Activated CD4-positive, alpha-beta T cell treated with anti-CD3 and anti-CD28 coated beads for 36 hours (primary cell): Measurements from ENCODE around the gene C5orf58. TPM values are rescaled to one million over a fixed set of nuclear protein-coding genes. Genes with fewer than 3 reads are reported as not detected.

ENCODE experiments used
- ATAC-seq: fragments of 200-7000 bp; cut with Tn5 transposase; one replicate; pipeline ENCODE4 v1.10.0; 2021; ENCODE audit warnings: mild to moderate bottlenecking, moderate library complexity
- CTCF ChIA-PET: fragments of 350-600 bp; sonication (Branson Sonifier 250); formaldehyde crosslinking; loops from one replicate; lab custom pipeline; 2021; ENCODE audit warnings: antibody characterized with exemption; lab: Charles Lee
- POLR2A ChIA-PET: fragments of 350-600 bp; sonication (Branson Sonifier 250); formaldehyde crosslinking; loops from one replicate; lab custom pipeline; 2021; ENCODE audit warnings: antibody characterized with exemption, inconsistent platforms; lab: Charles Lee
- DNase-seq: peaks from one replicate; pipeline ENCODE4 v3.0.0-alpha.2; 2020
- H3K27ac Mint-ChIP-seq: one replicate; pipeline ENCODE4 v1.8.0; 2021; ENCODE audit warnings: mixed read lengths
- H3K27me3 Mint-ChIP-seq: one replicate; pipeline ENCODE4 v1.8.0; 2021; ENCODE audit warnings: mixed read lengths
- H3K36me3 Mint-ChIP-seq: one replicate; pipeline ENCODE4 v1.8.0; 2021; ENCODE audit warnings: low read depth, mixed read lengths
- H3K4me1 Mint-ChIP-seq: one replicate; pipeline ENCODE4 v1.8.0; 2021; ENCODE audit warnings: mixed read lengths
- H3K4me3 Mint-ChIP-seq: one replicate; pipeline ENCODE4 v1.8.0; 2021; ENCODE audit warnings: mild to moderate bottlenecking, moderate library complexity, mixed read lengths
- H3K9me3 Mint-ChIP-seq: one replicate; pipeline ENCODE4 v1.8.0; 2021; ENCODE audit warnings: low read depth, mixed read lengths
- intact Hi-C, 2 experiments: fragments of 100-400 bp; cut with DNase I in 1 of 2; cut with micrococcal nuclease in 1 of 2; formaldehyde crosslinking; loops; one replicate each; pipeline versions ENCODE4 v1.14.2 to v1.15.1; 2022 to 2024; cut with DNase I, micrococcal nuclease
- total RNA-seq, 2 experiments: library from RNA; stranded (reverse); gene quantifications; one replicate each; pipeline ENCODE4 v1.2.3, GENCODE V29; 2021

C5orf58 gene
- total RNA-seq, 2 experiments from 2014 or later, result not detected

DNA sequence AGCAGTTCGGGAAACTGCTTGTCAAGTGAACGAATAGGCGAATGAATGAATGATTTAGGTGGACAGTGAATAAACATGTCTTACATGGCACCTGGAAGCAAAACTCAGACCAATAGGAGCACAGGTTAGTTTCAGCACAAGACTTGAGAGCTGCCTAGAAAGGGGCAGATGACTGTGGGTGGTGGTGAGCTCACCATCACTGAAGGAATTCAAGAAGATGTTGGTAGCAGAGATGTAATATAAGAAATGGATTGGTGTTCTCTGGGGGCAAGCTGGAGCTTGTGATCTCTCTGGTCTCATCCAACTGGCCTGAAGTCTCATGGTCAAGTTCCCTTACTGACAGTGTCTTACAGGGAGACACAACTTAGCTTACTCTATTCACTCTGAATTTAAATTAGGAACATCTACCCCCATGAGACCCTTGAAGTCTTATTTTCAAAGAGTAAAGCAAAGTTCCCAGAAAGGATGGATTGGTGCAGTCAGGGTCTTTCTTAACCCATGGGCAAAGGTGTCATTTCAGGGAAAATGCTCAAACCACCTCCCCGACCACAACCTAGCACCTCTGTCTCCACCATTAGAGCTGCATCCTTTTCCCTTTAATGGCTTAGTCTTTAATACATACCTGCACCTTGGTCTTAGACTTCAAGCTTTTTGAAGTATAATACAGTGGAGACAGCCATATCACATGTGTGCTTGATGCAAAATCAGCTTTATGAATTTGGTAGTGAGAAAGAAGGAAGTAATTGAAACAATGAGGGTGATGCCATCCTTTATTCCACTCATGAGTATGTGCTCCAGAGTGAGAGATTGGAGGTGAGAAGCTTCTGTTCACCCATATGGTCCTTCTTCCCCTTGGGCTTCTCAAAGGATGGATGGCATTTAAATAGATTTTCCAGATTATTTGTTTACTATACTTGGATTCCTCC, 59.7 kb downstream of the C5orf58 start:
- no peak for ATAC-seq
- ChIA-PET CTCF (interaction anchor here (0.7 to 13.6 kb wide), 13 partner anchors 8 to 60 kb away, joined by 3 to 180 read pairs (median 4); no protein-coding TSS in a partner anchor), POLR2A (interaction anchor here (0.6 to 1.6 kb wide), 7 partner anchors 11 to 423 kb away, joined by 3 to 5 read pairs (median 4); no protein-coding TSS in a partner anchor)
- no peak for DNase-seq
- Mint-ChIP-seq H3K36me3 (peaks cover 96% of the 10 kb centered on the region), H3K4me1 (peaks cover 74% of the 10 kb centered on the region), H3K27me3 (no peaks in the 10 kb centered on the region), H3K4me3 (peak overlapping the region; percentile 88), H3K9me3 (no peaks in the 10 kb centered on the region), H3K27ac (peak overlapping the region; percentile 97)
- intact Hi-C loops, result loop anchor here in 1 of 2 experiments (1.0 kb wide), 1 partner anchor 12 kb away; no protein-coding TSS in a partner anchor

DNA sequence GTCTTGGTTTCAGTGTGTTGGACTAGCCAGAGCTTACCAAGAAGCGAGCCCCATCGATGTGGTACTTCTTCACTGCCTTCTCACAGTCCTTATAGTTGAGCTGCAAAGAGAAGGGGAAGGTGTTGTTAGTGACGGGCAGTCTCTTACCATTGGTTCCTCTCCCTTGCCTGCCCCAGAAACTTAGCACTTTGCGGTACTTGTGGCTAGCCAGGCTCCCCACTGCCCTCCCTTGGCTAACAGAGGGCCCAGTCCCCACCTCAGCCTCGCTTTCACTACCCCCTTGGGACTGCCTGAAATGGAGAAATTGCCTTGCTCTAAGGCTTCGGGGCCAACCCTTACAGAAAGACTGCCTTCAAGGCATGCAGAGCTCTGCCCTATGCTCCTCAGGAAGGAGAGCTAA, 60.5 kb downstream of the C5orf58 start:
- Mint-ChIP-seq H3K4me3 (peak overlapping the region; percentile 88), H3K9me3 (no peaks in the 10 kb centered on the region), H3K4me1 (peaks cover 72% of the 10 kb centered on the region), H3K36me3 (peaks cover 87% of the 10 kb centered on the region), H3K27ac (peak overlapping the region; percentile 97), H3K27me3 (no peaks in the 10 kb centered on the region)
- CTCF ChIA-PET, result interaction anchor here (0.7 to 13.6 kb wide), 12 partner anchors 9 to 68 kb away, joined by 3 to 180 read pairs (median 11); no protein-coding TSS in a partner anchor
- POLR2A ChIA-PET, result interaction anchor here (1.1 to 1.6 kb wide), 4 partner anchors 10 to 38 kb away, joined by 3 to 4 read pairs (median 4); no protein-coding TSS in a partner anchor
- peak; percentile 70 for DNase-seq
- ATAC-seq, result peak; percentile 16
- intact Hi-C loops, result loop anchor here in 1 of 2 experiments (1.0 kb wide), 1 partner anchor 13 kb away; no protein-coding TSS in a partner anchor

DNA sequence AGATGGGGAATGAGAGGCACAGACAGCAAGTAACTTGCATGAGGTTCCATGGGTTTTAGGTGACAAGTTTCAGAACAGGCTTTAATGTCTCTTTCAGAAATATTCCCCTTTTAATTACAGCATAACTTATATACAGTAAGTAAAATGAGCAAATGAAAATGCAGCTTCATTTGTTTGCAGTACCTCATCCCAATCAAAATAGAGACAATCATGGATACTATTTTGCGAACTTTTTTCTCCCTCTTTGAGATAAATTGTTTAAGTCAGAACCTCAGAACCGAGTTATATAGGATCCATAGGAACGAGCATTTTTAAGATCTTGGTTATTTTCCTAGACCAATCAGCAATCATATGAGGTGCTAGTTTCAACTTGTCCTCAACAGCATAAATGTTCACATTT, 61.3 kb downstream of the C5orf58 start:
- intact Hi-C loops, result no loop called here
- ATAC-seq (no peak), DNase-seq (no peak)
- POLR2A ChIA-PET, result interaction anchor here (1.1 to 1.6 kb wide), 2 partner anchors 9 to 15 kb away, joined by 4 read pairs; no protein-coding TSS in a partner anchor
- Mint-ChIP-seq H3K9me3 (no peaks in the 10 kb centered on the region), H3K27me3 (no peaks in the 10 kb centered on the region), H3K4me3 (peak overlapping the region; percentile 88), H3K36me3 (peaks cover 80% of the 10 kb centered on the region), H3K4me1 (peaks cover 70% of the 10 kb centered on the region), H3K27ac (peak overlapping the region; percentile 97)
- CTCF ChIA-PET, result interaction anchor here (1.5 to 13.6 kb wide), 10 partner anchors 8 to 68 kb away, joined by 4 to 180 read pairs (median 25); no protein-coding TSS in a partner anchor

DNA sequence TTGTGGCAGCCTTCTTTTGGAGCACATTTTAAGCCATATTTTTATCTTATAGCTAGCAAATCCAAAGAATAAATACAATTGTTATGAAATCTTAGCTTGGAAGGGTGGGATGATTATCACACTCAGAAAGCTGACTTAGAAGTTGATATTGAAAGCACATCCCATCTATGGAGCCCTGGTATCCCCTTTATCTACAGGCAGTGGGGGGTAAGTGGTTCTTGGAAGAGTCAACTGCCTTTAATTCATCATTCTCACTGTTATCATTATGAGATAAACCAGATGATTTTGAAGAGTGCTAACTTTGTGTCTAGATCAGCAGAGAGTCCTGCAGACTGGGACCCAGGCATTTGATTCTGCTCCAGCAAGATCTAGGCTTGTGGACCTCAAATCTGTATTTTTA, 61.8 kb downstream of the C5orf58 start:
- Mint-ChIP-seq H3K4me1 (peaks cover 70% of the 10 kb centered on the region), H3K27me3 (no peaks in the 10 kb centered on the region), H3K36me3 (peaks cover 75% of the 10 kb centered on the region), H3K4me3 (peak overlapping the region; percentile 88), H3K27ac (peak overlapping the region; percentile 97), H3K9me3 (no peaks in the 10 kb centered on the region)
- intact Hi-C loops, result no loop called here
- ATAC-seq (no peak), DNase-seq (no peak)
- ChIA-PET POLR2A (interaction anchor here (0.9 to 5.1 kb wide), 2 partner anchors 12 to 37 kb away, joined by 3 to 23 read pairs; no protein-coding TSS in a partner anchor), CTCF (interaction anchor here (0.6 to 13.6 kb wide), 11 partner anchors 11 to 69 kb away, joined by 3 to 180 read pairs (median 6); no protein-coding TSS in a partner anchor)

Other genes with a start within 250 kb of the C5orf58 start
- not detected for gene FOXI1, start 127.1 kb upstream of the C5orf58 start, total RNA-seq
- 100 to 1,000 TPM; 173 to 232 TPM for gene LCP2, start 64.8 kb downstream of the C5orf58 start, total RNA-seq
- not detected for gene KCNMB1, start 156.4 kb downstream of the C5orf58 start, total RNA-seq